ENCODE results near the gene EWSR1. TPM values are rescaled to one million over a fixed set of nuclear protein-coding genes. Genes with fewer than 3 reads are reported as not detected.

EWSR1 gene
- total RNA-seq, 1 donor from 2014 or later: 199 TPM

DNA sequence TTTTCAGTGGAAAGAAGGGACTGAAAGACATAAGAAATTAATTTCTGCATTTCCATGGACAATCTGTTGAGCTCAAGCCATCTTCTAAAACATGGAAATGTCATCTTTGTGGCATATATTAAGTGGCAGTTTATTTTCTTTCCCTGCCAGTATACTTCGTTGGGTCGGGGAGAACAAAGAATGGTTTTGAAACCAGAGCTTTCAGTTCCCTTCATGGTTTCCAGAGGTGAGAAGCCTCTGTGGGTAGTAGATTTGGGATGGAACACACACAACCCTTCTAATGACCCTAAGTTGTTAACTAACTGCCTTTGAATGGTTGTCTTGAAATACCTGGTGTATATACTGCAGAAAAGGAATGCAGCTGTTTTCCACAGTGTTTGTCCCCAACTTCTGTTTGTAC, 20.8 kb downstream of the EWSR1 start:
- no peak overlapping the region for H3K27ac ChIP-seq (ENCODE audit: low read depth, low read length)
- H4K20me1 ChIP-seq (ENCODE audit: insufficient read depth, low read length): peaks cover 94% of the 10 kb centered on the region
- H3K9me3 Mint-ChIP-seq (ENCODE audit: unreplicated experiment): no peaks in the 10 kb centered on the region
- H3K79me2 ChIP-seq (ENCODE audit: insufficient read depth, low read length): peaks cover 94% of the 10 kb centered on the region
- no peak overlapping the region for H2AFZ ChIP-seq (ENCODE audit: low read depth, low read length)
- H3K36me3 ChIP-seq (ENCODE audit: insufficient read depth, low read length): peaks cover 78% of the 10 kb centered on the region
- H3K4me3 ChIP-seq (ENCODE audit: insufficient read depth, low read depth, low read length): no peak overlapping the region
- no peaks in the 10 kb centered on the region for H3K4me1 ChIP-seq (ENCODE audit: insufficient read depth, low read length)
- H3K4me1 Mint-ChIP-seq (ENCODE audit: low read depth, unreplicated experiment): no peaks in the 10 kb centered on the region
- H3K4me2 ChIP-seq (ENCODE audit: low read length): no peak overlapping the region
- H3K9me3 ChIP-seq (ENCODE audit: insufficient read depth, low read depth, low read length): no peaks in the 10 kb centered on the region
- no peak overlapping the region for H3K27ac Mint-ChIP-seq (ENCODE audit: unreplicated experiment)
- no peak for DNase-seq (ENCODE audit: low read depth)
- H3K4me3 Mint-ChIP-seq (ENCODE audit: unreplicated experiment): no peak overlapping the region
- H3K9ac ChIP-seq (ENCODE audit: low read length): no peak overlapping the region
- TF ChIP-seq, protein P1, sequence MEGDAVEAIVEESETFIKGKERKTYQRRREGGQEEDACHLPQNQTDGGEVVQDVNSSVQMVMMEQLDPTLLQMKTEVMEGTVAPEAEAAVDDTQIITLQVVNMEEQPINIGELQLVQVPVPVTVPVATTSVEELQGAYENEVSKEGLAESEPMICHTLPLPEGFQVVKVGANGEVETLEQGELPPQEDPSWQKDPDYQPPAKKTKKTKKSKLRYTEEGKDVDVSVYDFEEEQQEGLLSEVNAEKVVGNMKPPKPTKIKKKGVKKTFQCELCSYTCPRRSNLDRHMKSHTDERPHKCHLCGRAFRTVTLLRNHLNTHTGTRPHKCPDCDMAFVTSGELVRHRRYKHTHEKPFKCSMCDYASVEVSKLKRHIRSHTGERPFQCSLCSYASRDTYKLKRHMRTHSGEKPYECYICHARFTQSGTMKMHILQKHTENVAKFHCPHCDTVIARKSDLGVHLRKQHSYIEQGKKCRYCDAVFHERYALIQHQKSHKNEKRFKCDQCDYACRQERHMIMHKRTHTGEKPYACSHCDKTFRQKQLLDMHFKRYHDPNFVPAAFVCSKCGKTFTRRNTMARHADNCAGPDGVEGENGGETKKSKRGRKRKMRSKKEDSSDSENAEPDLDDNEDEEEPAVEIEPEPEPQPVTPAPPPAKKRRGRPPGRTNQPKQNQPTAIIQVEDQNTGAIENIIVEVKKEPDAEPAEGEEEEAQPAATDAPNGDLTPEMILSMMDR (IDR thresholded peaks at IDR 0.05; ENCODE audit: insufficient read depth, low read depth, low read length): no peak
- TF ChIP-seq EZH2 (IDR thresholded peaks at IDR 0.05; ENCODE audit: insufficient read depth, low read length): no peak
- H3K27me3 ChIP-seq (ENCODE audit: insufficient read depth, low read length): no peaks in the 10 kb centered on the region
- peaks cover 18% of the 10 kb centered on the region for H3K36me3 Mint-ChIP-seq (ENCODE audit: low read depth, unreplicated experiment)
- H3K27me3 Mint-ChIP-seq (ENCODE audit: low read depth, unreplicated experiment): no peaks in the 10 kb centered on the region
- no peak for FAIRE-seq

DNA sequence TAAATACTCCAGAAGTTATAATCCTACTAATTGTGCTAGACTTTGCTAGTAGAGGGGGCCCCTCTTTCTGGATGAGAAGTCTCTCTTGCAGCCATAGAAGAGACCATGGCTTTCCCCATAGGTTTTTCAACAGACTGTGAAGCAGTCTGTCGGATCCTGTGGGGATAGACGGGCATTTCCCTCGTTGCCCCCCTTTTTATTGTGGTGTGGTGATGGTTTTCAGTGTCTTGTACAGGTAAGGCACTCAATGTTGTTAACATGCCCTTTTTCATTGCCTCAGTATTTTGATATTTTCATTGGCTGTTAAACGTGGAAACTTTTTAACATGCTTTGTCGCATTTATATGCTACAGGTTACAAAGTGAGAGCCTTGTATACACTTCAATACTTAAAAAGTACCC, 22.0 kb downstream of the EWSR1 start:
- H3K27ac Mint-ChIP-seq (ENCODE audit: unreplicated experiment): no peak overlapping the region
- TF ChIP-seq EZH2 (IDR thresholded peaks at IDR 0.05; ENCODE audit: insufficient read depth, low read length): no peak
- TF ChIP-seq, protein P1 (IDR thresholded peaks at IDR 0.05; ENCODE audit: insufficient read depth, low read depth, low read length): no peak
- H3K36me3 Mint-ChIP-seq (ENCODE audit: low read depth, unreplicated experiment): peaks cover 12% of the 10 kb centered on the region
- H3K9ac ChIP-seq (ENCODE audit: low read length): no peak overlapping the region
- H3K4me1 ChIP-seq (ENCODE audit: insufficient read depth, low read length): no peaks in the 10 kb centered on the region
- H3K9me3 Mint-ChIP-seq (ENCODE audit: unreplicated experiment): no peaks in the 10 kb centered on the region
- H3K27ac ChIP-seq (ENCODE audit: low read depth, low read length): no peak overlapping the region
- no peak overlapping the region for H3K4me3 ChIP-seq (ENCODE audit: insufficient read depth, low read depth, low read length)
- no peaks in the 10 kb centered on the region for H3K27me3 ChIP-seq (ENCODE audit: insufficient read depth, low read length)
- peaks cover 86% of the 10 kb centered on the region for H3K79me2 ChIP-seq (ENCODE audit: insufficient read depth, low read length)
- no peaks in the 10 kb centered on the region for H3K9me3 ChIP-seq (ENCODE audit: insufficient read depth, low read depth, low read length)
- H3K27me3 Mint-ChIP-seq (ENCODE audit: low read depth, unreplicated experiment): no peaks in the 10 kb centered on the region
- DNase-seq (ENCODE audit: low read depth): no peak
- peaks cover 76% of the 10 kb centered on the region for H3K36me3 ChIP-seq (ENCODE audit: insufficient read depth, low read length)
- H3K4me1 Mint-ChIP-seq (ENCODE audit: low read depth, unreplicated experiment): no peaks in the 10 kb centered on the region
- H3K4me3 Mint-ChIP-seq (ENCODE audit: unreplicated experiment): no peak overlapping the region
- peaks cover 93% of the 10 kb centered on the region for H4K20me1 ChIP-seq (ENCODE audit: insufficient read depth, low read length)
- no peak overlapping the region for H2AFZ ChIP-seq (ENCODE audit: low read depth, low read length)
- no peak for FAIRE-seq
- H3K4me2 ChIP-seq (ENCODE audit: low read length): no peak overlapping the region

DNA sequence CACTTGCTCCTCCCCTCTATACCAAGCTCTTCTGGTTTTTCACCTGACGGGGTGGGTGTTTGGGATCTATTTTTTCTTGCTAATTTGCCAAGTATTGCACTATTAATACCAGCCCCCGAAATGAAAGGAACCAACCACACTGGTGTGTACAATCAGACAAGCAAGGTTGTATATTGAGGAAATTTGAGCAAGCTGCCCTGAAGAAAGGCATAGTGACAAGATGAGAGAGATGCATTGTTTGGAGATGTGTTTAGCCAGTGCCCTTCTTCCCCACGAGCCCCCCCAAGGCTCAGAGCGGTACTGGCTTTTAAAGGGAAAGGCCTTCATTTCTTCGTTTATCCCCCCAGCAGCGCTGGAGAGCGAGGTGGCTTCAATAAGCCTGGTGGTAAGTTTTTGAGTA, 23.1 kb downstream of the EWSR1 start:
- H3K27me3 ChIP-seq (ENCODE audit: insufficient read depth, low read length): no peaks in the 10 kb centered on the region
- Mint-ChIP-seq H3K9me3 (ENCODE audit: unreplicated experiment) (no peaks in the 10 kb centered on the region), H3K27ac (ENCODE audit: unreplicated experiment) (no peak overlapping the region), H3K27me3 (ENCODE audit: low read depth, unreplicated experiment) (no peaks in the 10 kb centered on the region), H3K4me3 (ENCODE audit: unreplicated experiment) (no peak overlapping the region), H3K4me1 (ENCODE audit: low read depth, unreplicated experiment) (no peaks in the 10 kb centered on the region), H3K36me3 (ENCODE audit: low read depth, unreplicated experiment) (peaks cover 13% of the 10 kb centered on the region)
- TF ChIP-seq, protein P1 (IDR thresholded peaks at IDR 0.05; ENCODE audit: insufficient read depth, low read depth, low read length): no peak
- TF ChIP-seq EZH2 (IDR thresholded peaks at IDR 0.05; ENCODE audit: insufficient read depth, low read length): no peak
- peaks cover 79% of the 10 kb centered on the region for H3K79me2 ChIP-seq (ENCODE audit: insufficient read depth, low read length)
- no peak overlapping the region for H3K27ac ChIP-seq (ENCODE audit: low read depth, low read length)
- H3K9me3 ChIP-seq (ENCODE audit: insufficient read depth, low read depth, low read length): no peaks in the 10 kb centered on the region
- no peaks in the 10 kb centered on the region for H3K4me1 ChIP-seq (ENCODE audit: insufficient read depth, low read length)
- H3K4me2 ChIP-seq (ENCODE audit: low read length): no peak overlapping the region
- no peak overlapping the region for H2AFZ ChIP-seq (ENCODE audit: low read depth, low read length)
- peaks cover 80% of the 10 kb centered on the region for H3K36me3 ChIP-seq (ENCODE audit: insufficient read depth, low read length)
- FAIRE-seq (no peak), DNase-seq (ENCODE audit: low read depth) (no peak)
- peaks cover 93% of the 10 kb centered on the region for H4K20me1 ChIP-seq (ENCODE audit: insufficient read depth, low read length)
- H3K9ac ChIP-seq (ENCODE audit: low read length): no peak overlapping the region
- H3K4me3 ChIP-seq (ENCODE audit: insufficient read depth, low read depth, low read length): no peak overlapping the region

Measured in astrocyte (in vitro differentiated cells and primary cell).